CD4-positive, alpha-beta T cell treated with Interleukin-4 for 1 hour (primary cell): ENCODE results near the gene NFYC.
"Not testable (repeated sequence)": the region's sequence is repeated elsewhere in the genome, so short reads cannot be mapped to it uniquely, and the experiment has no call there.

Source experiments
- DNase-seq, 2 donors: peaks; one replicate each; pipeline ENCODE4 v3.0.0-alpha.2; 2020 to 2022

NFYC gene

DNA sequence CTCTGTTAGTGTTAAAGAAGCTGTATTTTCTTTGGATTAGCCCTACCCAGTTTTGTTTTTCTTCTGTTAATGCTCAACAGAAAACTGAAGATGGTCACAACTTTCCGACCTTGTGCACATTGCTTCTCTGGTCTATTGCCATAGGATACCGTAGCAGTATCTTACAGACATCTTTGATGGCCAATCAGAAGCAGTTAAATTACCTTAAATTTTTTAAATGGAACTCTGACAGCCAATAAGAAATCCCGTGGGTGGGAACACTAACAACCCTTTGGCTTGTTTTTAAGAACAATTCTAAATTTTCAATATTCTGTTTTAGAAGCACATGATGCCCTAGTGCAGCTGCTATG is 17.2 kb downstream of the NFYC start:
- peak in 1 of 2 donors; percentile 79 for DNase-seq

DNA sequence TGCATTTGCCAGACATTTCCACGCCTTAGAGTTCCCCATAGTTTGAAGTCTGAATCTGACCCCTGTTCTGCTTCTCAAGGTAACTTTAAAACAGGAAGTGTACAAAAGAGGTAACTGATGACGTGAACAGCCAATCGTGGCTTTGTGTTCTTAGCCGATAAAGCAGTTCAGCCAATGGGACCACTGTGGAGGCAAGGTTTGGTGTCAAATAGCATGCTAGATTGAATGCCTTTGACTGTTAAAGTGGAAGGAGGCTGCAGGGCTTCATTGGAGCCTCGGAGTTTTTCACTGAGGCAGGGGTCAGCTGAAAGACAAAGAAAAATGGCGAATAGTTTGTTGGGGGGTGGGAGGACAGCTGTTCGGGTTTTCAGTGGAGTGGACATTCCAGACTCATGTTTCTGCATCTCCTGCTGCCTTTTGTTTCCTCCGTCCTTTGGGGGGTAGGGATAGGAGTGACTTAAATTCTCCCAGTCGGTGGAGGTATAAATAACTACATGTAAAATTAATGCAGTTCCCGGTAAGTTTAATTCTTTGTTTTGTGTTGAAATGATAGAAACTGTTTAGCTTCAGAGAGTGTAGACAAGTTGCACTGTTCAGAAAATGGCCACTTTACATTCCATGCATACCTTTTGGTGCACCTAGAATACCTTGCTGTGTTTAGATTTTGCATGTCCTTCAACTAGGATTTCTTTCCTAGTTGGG is 17.7 kb downstream of the NFYC start:
- peak; percentile 88 to 89 for DNase-seq

DNA sequence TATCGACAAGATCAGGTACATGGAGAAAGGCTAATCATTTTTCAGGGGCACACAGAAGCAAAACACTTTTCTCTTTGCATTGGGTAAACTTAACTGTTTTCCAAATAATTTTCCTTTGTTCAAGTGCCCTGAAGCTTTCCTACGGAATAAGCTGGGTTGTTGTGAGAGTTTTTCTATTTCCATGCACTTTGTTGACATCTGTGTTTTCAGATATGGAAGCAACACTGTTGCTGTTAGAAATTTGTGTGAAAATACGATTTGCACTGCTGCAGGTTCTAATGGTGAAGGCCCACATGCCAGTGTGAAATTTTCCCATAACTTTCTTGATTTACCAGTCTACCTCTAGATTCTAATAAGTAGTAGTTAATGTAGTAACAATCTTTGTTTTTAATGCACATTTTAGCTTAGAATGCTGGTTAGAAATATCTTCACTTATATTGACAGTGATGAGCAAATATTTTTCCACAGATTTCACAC is 18.3 kb downstream of the NFYC start:
- no peak for DNase-seq

DNA sequence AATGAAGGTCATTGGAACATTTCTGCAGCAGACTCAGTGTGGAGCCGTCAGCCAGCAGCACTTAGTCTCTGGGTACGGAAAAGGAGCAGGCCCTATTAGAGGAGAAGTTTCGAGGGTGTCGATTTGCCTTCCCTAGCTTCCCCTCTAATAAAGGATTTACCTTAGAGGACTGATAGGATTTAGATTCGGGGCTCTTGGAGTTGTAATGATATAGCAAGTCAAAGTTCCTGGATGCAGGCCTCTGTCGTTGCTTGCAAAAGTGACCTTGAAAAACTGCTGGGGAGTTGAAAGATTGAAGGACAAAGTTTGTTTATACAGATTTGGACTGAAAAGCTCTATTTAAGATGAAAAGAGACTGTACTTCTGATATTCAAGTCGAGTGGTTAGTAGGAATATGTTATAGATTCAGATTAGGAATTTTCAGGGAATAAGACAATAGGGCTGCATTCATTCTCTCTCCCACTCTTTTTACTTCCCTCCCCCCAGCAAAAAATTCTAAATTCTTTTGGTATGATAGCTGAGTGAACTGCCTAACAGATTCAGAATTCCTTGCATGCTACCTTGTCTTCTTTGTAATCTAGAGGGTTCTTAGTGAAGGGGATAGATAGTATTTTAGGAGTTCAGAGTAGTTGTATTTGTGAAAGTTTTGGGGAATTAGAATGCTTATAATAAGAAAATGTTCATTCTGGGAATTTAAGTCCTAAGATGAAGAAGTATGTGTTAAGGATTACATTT is 19.2 kb downstream of the NFYC start:
- DNase-seq: no peak

DNA sequence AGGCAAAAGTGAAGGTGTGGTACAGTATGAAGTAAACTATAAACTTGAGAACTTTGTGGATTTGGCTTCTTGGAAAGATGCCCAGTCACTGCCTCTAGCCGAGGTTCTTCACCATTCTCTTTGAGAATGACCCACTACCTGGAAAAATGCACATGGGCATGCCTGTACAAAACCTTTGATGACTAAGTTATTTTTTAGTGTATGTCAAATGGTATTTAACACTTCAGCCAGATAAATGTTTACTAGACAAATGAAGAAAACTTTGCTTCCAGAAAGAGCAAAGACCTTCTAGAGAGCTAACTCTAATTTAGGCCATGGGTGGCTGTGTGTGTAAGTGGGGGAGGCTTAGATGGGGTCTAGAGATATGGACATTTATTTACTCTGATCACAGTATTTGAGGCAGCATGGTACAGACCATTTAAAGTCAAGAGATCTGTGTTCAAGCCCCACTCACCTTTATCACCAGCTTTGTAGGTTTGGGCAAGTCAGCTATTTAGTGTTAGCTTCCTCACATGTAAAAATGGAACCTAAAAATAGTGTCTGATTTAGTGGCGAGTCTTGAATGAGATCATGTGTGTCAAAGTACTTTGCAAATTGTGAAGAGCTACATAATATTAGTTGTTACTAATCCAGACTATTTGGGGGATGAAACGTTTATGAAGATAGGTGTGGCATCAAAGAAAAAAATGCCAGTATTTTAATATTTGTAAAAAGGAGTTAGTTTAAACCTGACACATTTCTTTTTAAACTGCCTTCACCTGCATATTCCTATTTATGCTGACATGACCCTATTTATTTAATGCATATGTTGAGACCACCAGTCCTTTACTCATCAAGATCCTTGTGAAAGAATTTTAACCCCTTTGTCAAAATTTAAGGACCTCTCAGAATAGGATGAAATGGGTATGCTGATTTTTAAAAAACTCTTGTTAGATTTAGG is 20.2 kb downstream of the NFYC start:
- DNase-seq: no peak

DNA sequence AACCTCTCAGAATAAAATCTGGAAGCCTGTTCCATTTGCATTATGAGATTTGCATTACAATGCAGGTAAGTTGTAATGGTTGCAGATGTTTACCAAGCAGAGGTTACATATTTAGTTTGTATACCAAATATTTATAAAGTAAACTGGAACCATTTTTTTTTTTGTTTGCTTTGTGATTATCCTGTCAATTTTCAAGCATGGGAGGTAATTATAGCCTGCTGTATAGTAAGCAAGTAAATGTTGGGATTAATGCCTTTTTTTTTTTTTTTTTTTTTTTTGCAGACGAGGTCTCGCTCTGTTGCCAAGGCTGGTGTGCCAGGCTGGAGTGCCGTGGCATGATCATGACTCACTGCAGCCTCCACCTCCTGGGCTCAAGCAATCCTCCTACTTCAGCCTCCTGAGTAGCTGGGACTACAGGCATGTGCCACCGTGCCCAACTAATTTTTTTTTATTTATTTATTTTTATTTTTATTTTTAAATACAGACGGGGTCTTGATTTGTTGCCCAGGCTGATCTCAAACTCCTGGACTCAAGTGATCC is 21.0 kb downstream of the NFYC start:
- no peak for DNase-seq

DNA sequence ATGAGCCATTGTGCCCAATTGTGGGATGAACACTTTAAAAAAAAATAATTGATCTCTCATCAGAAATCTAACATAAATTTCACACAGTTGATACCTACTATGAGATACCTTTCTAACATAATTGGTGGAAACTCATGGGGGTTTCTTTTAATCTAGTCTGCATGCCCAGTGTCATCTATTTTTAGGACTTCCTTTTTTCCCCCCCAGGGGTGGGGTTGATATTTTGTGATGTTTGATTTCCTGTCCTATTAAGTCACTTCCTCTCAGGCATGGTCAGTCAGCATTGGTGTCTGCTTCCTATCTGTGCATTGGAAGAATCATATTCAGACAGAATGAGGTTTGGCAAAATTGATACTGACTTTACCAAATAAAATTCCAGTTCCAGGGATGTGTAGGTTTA is 21.5 kb downstream of the NFYC start:
- DNase-seq: peak; percentile 67 to 75

DNA sequence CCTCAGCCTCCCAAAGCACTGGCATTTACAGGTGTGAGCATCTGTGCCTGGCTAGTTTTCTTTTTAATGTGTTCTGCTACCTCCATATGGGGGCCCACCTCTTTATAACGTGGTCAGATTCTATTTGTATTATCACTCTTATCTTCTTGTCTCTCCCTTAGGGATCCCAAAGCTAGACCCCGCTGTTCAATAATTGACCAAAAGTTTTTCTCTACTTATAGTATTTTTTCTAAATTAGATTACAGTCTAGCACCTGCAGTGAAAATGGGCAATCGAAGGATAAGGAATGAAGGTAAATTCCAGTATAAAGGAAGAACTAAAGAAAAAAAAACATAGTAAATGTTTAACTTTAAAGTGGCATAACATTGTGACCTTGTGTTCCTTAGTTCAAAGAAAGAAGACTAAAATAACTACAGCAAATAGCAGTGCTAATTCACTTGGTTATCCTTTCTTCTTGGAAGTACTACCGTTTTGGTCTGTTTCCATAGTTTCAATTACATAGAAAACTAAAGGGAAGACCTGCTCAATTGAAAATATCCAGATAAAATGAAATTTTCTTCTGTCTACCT is 24.1 kb downstream of the NFYC start:
- no peak for DNase-seq

DNA sequence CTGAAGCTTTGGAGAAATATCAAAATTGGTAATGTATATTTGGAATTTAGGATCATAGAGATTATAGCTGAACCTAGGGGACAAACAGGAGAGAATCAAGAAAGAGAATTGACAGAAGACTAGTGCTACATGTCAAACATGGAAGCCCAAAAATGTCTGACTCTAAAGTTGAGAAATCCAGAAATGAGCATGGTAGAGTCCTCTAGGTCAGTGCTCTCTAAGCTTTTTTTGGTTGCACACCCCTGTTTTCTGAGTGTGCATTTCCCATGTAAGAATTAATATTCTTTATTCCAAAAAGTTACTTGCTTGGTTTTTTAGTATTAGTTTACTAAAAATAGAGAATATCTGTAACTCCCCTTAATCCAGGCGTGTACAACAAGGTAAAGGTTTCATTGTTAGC is 25.6 kb downstream of the NFYC start:
- no peak for DNase-seq

DNA sequence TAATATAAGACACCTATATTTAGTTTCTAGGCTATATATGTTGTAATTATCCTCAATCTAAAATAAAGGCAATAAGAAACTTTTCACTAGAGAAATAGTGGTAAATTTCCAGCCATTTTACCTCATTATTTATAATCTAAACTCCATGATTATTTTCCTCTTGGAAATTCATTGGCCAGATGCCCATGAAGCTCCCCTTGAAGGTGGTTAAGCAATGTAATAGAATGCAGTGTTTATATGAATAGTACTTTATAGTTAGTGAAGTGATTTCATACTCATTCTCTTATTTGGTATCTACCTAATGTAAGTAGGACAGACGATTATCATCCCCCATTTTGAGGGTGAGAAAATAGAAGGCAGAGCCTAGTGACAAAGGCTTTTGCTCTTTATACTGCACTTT is 26.5 kb downstream of the NFYC start:
- no peak for DNase-seq

DNA sequence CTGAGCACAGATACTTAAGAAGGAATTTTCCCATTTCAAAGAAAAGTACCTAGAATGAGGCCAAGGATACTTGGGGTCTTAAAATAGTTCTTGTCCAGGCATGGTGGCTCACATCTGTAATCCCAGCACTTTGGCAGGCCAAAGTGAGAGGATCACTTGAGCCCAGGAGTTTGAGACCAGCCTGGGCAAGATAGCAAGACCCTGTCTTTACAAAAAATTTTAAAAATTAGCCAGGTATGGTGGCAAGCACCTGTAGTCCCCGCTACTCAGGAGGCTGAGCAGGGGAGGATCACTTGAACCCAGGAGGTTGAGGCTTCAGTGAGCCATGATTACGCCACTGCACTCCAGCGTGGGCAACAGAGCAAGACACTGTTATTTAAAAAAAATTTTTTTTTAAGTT is 29.0 kb downstream of the NFYC start:
- DNase-seq: no peak

DNA sequence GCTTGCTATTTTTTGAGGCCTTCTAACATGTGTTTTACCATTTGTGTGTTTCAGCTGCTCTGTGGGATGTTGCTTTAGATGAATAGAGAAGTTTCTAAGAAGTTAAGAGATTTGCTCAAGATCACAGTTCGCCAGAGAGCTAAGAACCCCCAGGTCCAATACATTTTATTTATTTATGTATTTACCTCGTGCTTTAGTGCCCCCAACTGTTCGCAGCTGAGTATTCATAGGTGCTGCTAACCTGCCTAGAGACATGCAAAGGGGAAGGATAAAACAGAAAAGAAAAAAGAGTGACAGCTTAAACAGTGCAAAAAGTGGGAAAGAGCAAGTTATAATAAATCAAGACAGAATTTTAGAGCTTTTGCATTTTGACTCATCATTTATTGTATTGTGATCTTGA is 31.1 kb downstream of the NFYC start:
- no peak for DNase-seq

DNA sequence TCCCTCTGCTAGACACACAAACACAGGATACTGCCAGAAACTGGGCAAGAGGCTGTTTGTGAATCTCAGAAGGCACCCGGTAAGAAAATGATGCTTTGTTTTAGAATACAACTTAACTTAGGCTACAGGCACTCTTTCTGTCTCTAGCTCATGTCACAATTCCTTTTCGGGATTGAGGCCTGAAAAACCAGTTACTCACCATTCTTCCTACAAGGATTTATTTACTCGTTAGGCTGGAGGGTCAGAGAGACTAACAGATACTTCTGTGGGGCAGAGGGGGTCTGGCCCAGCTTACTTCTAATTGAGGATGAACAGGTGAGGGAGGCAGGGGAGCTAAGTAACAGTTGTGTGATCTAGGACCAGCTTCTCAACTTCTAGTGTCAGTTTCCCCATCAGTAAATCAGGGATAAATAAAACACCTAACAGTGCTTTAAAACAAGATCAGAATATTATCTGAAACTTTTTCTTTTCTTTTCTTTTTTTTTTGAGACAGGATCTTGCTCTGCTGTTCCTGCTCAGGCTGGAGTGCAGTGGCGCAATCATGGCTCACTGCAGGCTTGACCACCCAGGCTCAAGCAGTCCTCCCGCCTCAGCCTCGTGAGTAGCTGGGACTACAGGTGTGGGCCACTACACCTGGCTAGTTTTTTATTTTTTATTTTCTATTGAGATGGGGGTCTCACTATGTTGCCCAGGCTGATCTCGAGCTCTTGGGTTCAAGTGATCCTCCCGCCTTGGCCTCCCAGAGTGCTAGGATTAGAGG is 31.9 kb downstream of the NFYC start:
- DNase-seq: no peak

DNA sequence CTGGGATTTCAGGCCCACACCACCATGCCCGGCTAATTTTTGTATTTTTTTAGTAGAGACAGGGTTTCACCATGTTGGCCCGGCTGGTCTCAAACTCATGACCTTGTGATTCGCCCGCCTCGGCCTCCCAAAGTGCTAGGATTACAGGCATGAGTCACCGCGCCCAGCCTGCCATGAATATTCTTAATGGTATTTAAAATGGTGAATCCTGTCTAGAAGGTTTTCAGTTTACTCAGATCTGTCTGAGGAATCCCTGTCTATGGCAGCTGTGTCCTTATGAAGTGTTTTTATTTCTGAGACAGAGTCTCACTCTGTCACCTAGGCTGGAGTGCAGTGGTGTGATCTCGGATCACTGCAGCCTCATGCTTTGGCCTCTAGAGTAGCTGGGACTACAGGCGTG is 36.2 kb downstream of the NFYC start:
- DNase-seq: not testable (repeated sequence)

DNA sequence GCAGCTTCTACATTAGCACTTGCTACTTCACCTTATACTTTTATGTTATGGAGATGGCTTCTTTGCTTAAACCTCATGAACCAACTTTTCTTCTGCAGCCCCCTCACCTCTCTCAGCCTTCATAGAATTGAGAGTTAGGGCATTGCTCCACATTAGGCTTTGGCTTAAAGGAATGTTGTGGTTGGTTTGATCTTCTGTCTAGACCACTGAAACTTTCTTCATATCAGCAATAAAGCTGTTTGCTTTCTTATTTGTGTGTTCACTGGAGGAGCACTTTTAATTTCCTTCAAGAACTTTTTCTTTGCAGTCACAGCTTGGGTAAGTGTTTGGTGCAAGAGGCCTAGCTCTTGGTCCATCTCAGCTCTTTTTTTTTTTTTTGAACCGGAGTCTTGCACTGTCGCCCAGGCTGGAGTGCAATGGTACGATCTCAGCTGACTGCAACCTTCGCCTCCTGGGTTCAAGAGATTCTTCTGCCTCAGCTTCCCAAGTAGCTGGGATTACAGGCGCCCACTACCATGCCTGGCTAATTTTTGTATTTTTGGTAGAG is 37.9 kb downstream of the NFYC start:
- DNase-seq: not testable (repeated sequence)

DNA sequence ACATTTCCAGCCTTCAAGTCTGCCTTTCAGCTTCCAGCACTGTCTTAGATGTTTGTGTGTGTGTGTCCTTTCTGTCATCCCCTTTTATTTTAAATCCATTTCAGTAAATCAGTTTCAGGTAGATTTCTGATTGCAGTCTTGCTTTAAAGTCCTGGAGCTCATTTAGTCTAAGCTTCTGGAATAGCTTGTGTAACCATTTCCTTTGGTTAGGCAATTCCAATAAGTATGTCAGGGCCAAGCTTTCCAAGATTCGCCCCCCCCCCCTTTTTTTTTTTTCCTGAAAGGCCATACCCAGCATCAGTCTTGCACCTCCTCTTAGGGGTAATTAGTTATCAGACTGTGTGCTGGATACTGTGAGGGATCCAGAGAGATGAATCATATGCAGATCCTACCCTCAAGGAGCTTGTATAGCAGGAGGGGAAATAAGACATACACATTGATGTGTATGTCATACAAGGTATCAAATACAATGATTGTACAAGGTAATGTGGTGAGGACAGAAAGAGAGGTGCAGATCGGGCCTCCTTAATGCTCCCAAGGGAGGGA is 41.3 kb downstream of the NFYC start:
- DNase-seq: no peak

DNA sequence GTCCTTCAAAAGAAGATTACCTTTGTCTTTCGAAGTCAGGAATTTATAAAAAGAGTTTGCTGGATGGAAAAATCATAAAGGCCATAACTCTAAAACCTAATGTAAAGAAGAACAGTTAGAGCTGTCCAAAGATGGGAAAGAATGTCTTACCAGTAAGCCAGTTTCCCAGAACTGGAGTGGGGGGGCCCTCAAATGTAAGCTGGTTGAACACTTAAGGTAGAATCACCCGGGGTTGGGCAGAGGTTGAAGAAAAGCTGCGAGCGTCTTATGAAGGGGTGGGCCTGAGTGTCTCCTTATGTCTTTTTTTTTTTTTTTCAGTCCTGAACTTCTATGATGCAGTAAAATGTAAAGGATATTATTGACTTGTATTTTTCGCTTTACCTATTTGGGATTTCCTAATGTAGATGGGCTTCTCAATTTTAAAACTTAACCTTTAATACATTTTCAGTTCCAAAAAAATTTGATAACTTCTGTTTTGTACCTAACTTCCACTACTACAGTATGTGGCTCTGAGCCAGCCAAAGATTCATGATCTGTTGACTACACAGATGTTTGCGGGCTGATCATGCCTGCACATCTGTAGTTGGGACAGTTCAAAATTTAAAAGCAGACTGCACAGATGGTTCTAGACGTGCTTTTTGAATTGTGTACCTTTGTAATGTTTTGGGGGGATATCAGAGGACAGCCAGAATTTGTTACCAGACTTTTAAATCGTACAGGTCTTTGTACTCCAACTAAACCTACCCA is 43.6 kb downstream of the NFYC start:
- DNase-seq: no peak

DNA sequence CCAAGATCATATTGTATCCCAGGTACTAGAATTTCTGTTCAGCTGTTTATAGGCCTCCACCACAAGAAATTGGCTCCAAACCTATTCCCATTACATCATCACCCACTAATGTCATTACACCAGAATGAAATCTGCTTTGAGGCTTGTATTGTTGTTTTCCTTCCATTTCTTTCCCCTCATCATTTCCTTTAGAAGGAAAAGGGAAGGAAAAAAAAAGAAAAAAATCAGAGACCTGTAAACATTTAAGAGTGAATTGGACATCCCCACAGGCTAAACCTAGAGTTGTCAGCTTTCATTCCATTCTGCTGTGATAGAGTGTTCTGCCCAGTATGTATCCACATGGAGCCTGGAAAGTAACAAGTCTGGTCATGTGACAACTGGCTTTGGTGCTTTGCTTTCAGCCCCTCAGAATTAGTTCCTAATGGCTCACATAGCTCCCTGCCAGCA is 44.6 kb downstream of the NFYC start:
- DNase-seq: no peak

DNA sequence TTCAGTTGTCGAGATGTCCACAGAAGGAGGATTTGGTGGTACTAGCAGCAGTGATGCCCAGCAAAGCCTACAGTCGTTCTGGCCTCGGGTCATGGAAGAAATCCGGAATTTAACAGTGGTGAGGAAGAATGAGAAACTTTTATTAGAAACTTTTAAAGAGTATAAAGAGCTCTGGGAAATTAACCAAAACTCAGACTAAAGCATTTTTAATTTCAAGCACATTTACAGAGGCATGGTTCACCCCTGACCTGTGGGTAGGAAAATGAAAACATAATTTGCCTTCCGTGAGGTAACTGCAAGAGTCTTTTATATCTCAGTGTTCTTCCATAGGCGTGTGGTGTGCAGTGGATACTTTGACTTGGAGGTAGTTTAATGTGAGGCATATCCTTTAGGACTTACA is 47.3 kb downstream of the NFYC start:
- DNase-seq: no peak

DNA sequence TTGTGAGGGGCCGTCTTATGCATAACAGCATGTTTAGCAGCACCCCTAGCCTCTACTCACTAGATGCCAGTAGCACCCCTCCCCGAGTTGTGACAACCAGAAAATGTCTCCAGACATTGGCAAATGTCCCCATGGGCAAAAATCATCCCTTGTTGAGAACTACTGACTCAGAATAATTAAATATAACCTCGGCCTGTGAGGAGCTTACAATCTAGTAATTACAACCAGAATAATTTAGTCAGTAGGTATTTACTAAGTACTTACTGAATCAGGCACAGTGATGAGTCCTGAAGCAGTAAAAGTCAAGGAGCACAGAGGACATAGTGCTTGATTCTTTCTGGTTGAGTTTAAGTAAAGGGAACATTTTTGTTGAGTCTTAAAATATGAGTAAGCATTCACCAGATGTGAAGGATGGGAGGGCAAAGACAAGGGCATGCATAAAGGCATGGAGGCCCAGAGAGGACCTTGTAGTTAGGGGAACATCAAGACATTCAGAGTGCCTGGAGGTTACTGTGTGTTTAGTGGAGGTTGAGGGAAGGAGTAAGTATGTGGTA is 48.0 kb downstream of the NFYC start:
- no peak for DNase-seq
